SK-N-SH (cell line): ENCODE data around the gene PFN1. TPM values are rescaled to one million over a fixed set of nuclear protein-coding genes. Genes with fewer than 3 reads are reported as not detected.

Experiments used
- CTCF ChIA-PET: fragments of 300-600, 350-600 bp; formaldehyde crosslinking; extraction: SDS; loops from one replicate; lab custom pipeline; 2021; lab: Yijun Ruan, JAX
- POLR2A ChIA-PET: fragments of 350-600 bp; sonication (Branson Sonifier 250); formaldehyde crosslinking; extraction: SDS; loops from one replicate; lab custom pipeline; 2020; ENCODE audit warnings: antibody characterized with exemption, inconsistent platforms; lab: Yijun Ruan, JAX
- DNase-seq: peaks from one replicate; pipeline ENCODE4 v3.0.0; 2012
- H2AFZ ChIP-seq: fragments of 200-600 bp; sonication (generic); 2 replicates; pipeline ENCODE4 v1.8.1; 2016; ENCODE audit warnings: antibody characterized with exemption, mild to moderate bottlenecking, low read depth
- H3F3A ChIP-seq: fragments of 200-600 bp; sonication (generic); replicated peaks from 2 replicates; pipeline ENCODE3; 2016; ENCODE audit warnings: antibody characterized with exemption, mild to moderate bottlenecking; ENCODE audit not compliant: insufficient read depth
- H3K27ac ChIP-seq, 2 experiments: fragments of 200-500 bp in 1 of 2; fragments of 200-600 bp in 1 of 2; sonication (Bioruptor generic) in 1 of 2; sonication (generic), shearing (Covaris generic) in 1 of 2; 2 replicates each; pipeline versions ENCODE4 v1.5.1 to v1.6.1; 2014 to 2016; ENCODE audit warnings: low read depth in 2 of 2, inconsistent platforms in 1 of 2, low read length in 1 of 2, mild to moderate bottlenecking in 1 of 2, mixed read lengths in 1 of 2
- H3K27me3 ChIP-seq: fragments of 200-600 bp; sonication (generic), shearing (Covaris generic); 2 replicates; pipeline ENCODE4 v1.6.1; 2016; ENCODE audit warnings: mixed run types; ENCODE audit not compliant: insufficient read depth
- H3K36me3 ChIP-seq, 2 experiments: fragments of 200-500 bp in 1 of 2; fragments of 200-600 bp in 1 of 2; sonication (Bioruptor generic) in 1 of 2; sonication (generic) in 1 of 2; replicated peaks in 1 of 2; 2 replicates each; pipeline versions ENCODE3 to v1.5.1; 2014 to 2016; ENCODE audit warnings: low read length in 1 of 2, mild to moderate bottlenecking in 1 of 2; ENCODE audit not compliant: insufficient read depth in 2 of 2, control insufficient read depth in 1 of 2
- H3K4me1 ChIP-seq, 2 experiments: fragments of 200-500 bp in 1 of 2; fragments of 200-600 bp in 1 of 2; sonication (Bioruptor generic) in 1 of 2; sonication (generic), shearing (Covaris generic) in 1 of 2; 2 replicates each; pipeline versions ENCODE4 v1.5.1 to v1.6.1; 2014 to 2016; ENCODE audit warnings: low read depth in 1 of 2, low read length in 1 of 2, mixed run types in 1 of 2; ENCODE audit not compliant: insufficient read depth in 2 of 2, control insufficient read depth in 1 of 2
- H3K4me2 ChIP-seq: fragments of 200-600 bp; sonication (generic), shearing (Covaris generic); 2 replicates; pipeline ENCODE4 v1.6.1; 2017; ENCODE audit warnings: mixed run types
- H3K4me3 ChIP-seq, 2 experiments: fragments of 200-500 bp in 1 of 2; fragments of 200-600 bp in 1 of 2; sonication (Bioruptor generic) in 1 of 2; sonication (generic), shearing (Covaris generic) in 1 of 2; 2 replicates each; pipeline versions ENCODE4 v1.5.1 to v1.8.1; 2014 to 2016; ENCODE audit warnings: low read depth in 2 of 2, inconsistent platforms in 1 of 2, low read length in 1 of 2, mild to moderate bottlenecking in 1 of 2, mixed read lengths in 1 of 2, moderate library complexity in 1 of 2
- H3K79me2 ChIP-seq: fragments of 200-600 bp; sonication (generic); 2 replicates; pipeline ENCODE4 v1.8.1; 2017; ENCODE audit warnings: mild to moderate bottlenecking; ENCODE audit not compliant: insufficient read depth
- H3K9ac ChIP-seq: fragments of 200-600 bp; sonication (generic); 2 replicates; pipeline ENCODE4 v1.6.1; 2017; ENCODE audit warnings: mixed run types
- H3K9me2 ChIP-seq: fragments of 200-600 bp; sonication (generic); 2 replicates; pipeline ENCODE4 v1.6.1; 2017; ENCODE audit warnings: mixed run types
- H3K9me3 ChIP-seq: fragments of 200-600 bp; sonication (generic); 2 replicates; pipeline ENCODE4 v1.6.1; 2017; ENCODE audit warnings: mixed run types, mild to moderate bottlenecking, moderate library complexity
- H4K20me1 ChIP-seq: fragments of 200-600 bp; sonication (generic); 2 replicates; pipeline ENCODE4 v1.6.1; 2017; ENCODE audit warnings: mild to moderate bottlenecking, mixed run types; ENCODE audit not compliant: insufficient read depth
- CHD2 ChIP-seq: fragments of 150-350 bp; IDR thresholded peaks from 2 replicates; pipeline ENCODE4 v1.6.1; 2018; ENCODE audit warnings: low read length; ENCODE audit not compliant: partially characterized antibody
- ELF1 ChIP-seq: IDR thresholded peaks from 2 replicates; pipeline ENCODE4 v1.4.0; 2012
- EZH2phosphoT487 ChIP-seq: fragments of 200-600 bp; sonication (generic); IDR thresholded peaks from 2 replicates; pipeline ENCODE4 v1.6.1; 2017; ENCODE audit warnings: low read depth, mixed run types, mild to moderate bottlenecking, antibody characterized with exemption, moderate library complexity, borderline replicate concordance
- FOSL2 ChIP-seq: IDR thresholded peaks from 2 replicates; pipeline ENCODE4 v1.4.0; 2012; ENCODE audit warnings: low read depth, mild to moderate bottlenecking, moderate library complexity, borderline replicate concordance
- FOXM1 ChIP-seq: IDR thresholded peaks from 2 replicates; pipeline ENCODE4 v1.4.0; 2012; ENCODE audit warnings: low read depth, mild to moderate bottlenecking
- JUND ChIP-seq: IDR thresholded peaks from 2 replicates; pipeline ENCODE4 v1.4.0; 2012
- NRF1 ChIP-seq: IDR thresholded peaks from 2 replicates; pipeline ENCODE4 v1.6.1; 2012; ENCODE audit warnings: low read depth, mild to moderate bottlenecking, low read length
- POLR2AphosphoS5 ChIP-seq: IDR thresholded peaks from 2 replicates; pipeline ENCODE4 v1.6.1; 2012; ENCODE audit warnings: low read depth, low read length
- RAD21 ChIP-seq: IDR thresholded peaks from 2 replicates; pipeline ENCODE4 v1.6.1; 2012; ENCODE audit warnings: mild to moderate bottlenecking, low read length
- RCOR1 ChIP-seq: fragments of 150-350 bp; IDR thresholded peaks from 2 replicates; pipeline ENCODE4 v1.6.1; 2017; ENCODE audit warnings: antibody characterized with exemption, low read length
- RFX5 ChIP-seq: IDR thresholded peaks from 2 replicates; pipeline ENCODE4 v1.6.1; 2012; ENCODE audit warnings: mild to moderate bottlenecking, improper control_type of control experiment, low read length
- TCF12 ChIP-seq: IDR thresholded peaks from 2 replicates; pipeline ENCODE4 v1.4.0; 2012
- YY1 ChIP-seq: IDR thresholded peaks from 2 replicates; pipeline ENCODE4 v1.4.0; 2012; ENCODE audit warnings: low read depth, mild to moderate bottlenecking
- WGBS: methylation state at CpG from one replicate; pipeline ENCODE4 v1.1.6; 2017; ENCODE audit warnings: low lambda C conversion rate; 5-methylcytosine and 5-hydroxymethylcytosine counted together
- polyA plus RNA-seq, 3 experiments: library from polyadenylated mRNA; depleted of rRNA; stranded (reverse); fragments of >200 nt; gene quantifications; 2 replicates each; pipeline ENCODE4 v1.2.3, GENCODE V29; 2012
- TF ChIP-seq, protein P1 (sequence below): IDR thresholded peaks from 2 replicates; pipeline ENCODE4 v1.6.1; 2012; ENCODE audit warnings: mild to moderate bottlenecking, low read depth, low read length, moderate library complexity
- TF ChIP-seq, protein P2 (sequence below): fragments of 150-350 bp; IDR thresholded peaks from 2 replicates; pipeline ENCODE4 v1.6.1; 2017; ENCODE audit warnings: antibody characterized with exemption, low read length, low read depth, borderline replicate concordance
- TF ChIP-seq, protein P3 (sequence below): IDR thresholded peaks from 2 replicates; pipeline ENCODE4 v1.4.0; 2012; ENCODE audit warnings: low read depth
- TF ChIP-seq, protein P4 (sequence below): fragments of 200-600 bp; sonication (generic); IDR thresholded peaks from 2 replicates; pipeline ENCODE4 v1.6.1; 2017; ENCODE audit warnings: antibody characterized with exemption, mild to moderate bottlenecking, moderate library complexity
- TF ChIP-seq, protein P5 (sequence below): fragments of 150-350 bp; IDR thresholded peaks from 2 replicates; pipeline ENCODE4 v1.6.1; 2016; ENCODE audit warnings: mild to moderate bottlenecking, low read depth, low read length
- TF ChIP-seq, protein P6 (sequence below): IDR thresholded peaks from 2 replicates; pipeline ENCODE4 v1.4.0; 2012; ENCODE audit warnings: low read depth, borderline replicate concordance

Gene PFN1
- polyA plus RNA-seq, 1 of the 3 experiments (the other 2 are of a cell fraction): 2,484 TPM

DNA sequence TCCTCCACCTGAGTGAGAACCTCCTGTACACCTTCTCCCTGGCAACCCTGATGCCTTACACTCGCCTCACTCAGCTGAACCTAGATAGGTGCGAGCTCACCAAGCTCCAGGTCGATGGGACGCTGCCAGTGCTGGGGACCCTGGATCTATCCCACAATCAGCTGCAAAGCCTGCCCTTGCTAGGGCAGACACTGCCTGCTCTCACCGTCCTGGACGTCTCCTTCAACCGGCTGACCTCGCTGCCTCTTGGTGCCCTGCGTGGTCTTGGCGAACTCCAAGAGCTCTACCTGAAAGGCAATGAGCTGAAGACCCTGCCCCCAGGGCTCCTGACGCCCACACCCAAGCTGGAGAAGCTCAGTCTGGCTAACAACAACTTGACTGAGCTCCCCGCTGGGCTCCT is 15.6 kb downstream of the PFN1 start:
- TF ChIP-seq, protein P1, sequence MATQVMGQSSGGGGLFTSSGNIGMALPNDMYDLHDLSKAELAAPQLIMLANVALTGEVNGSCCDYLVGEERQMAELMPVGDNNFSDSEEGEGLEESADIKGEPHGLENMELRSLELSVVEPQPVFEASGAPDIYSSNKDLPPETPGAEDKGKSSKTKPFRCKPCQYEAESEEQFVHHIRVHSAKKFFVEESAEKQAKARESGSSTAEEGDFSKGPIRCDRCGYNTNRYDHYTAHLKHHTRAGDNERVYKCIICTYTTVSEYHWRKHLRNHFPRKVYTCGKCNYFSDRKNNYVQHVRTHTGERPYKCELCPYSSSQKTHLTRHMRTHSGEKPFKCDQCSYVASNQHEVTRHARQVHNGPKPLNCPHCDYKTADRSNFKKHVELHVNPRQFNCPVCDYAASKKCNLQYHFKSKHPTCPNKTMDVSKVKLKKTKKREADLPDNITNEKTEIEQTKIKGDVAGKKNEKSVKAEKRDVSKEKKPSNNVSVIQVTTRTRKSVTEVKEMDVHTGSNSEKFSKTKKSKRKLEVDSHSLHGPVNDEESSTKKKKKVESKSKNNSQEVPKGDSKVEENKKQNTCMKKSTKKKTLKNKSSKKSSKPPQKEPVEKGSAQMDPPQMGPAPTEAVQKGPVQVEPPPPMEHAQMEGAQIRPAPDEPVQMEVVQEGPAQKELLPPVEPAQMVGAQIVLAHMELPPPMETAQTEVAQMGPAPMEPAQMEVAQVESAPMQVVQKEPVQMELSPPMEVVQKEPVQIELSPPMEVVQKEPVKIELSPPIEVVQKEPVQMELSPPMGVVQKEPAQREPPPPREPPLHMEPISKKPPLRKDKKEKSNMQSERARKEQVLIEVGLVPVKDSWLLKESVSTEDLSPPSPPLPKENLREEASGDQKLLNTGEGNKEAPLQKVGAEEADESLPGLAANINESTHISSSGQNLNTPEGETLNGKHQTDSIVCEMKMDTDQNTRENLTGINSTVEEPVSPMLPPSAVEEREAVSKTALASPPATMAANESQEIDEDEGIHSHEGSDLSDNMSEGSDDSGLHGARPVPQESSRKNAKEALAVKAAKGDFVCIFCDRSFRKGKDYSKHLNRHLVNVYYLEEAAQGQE: no peak
- no peak for TF ChIP-seq POLR2AphosphoS5
- no peak for TF ChIP-seq ELF1
- no peak for TF ChIP-seq FOXM1
- TF ChIP-seq NRF1: no peak
- TF ChIP-seq RAD21: no peak
- Histone ChIP-seq H3F3A (no peaks in the 10 kb centered on the region), H3K9ac (no peak overlapping the region), H3K27me3 (no peaks in the 10 kb centered on the region), H3K4me3 (no peak overlapping the region), H3K4me2 (no peak overlapping the region), H4K20me1 (no peaks in the 10 kb centered on the region), H2AFZ (no peak overlapping the region), H3K27ac (no peak overlapping the region), H3K4me1 (peaks cover 0 to 9% of the 10 kb centered on the region in 2 experiments; a peak in 2 of 4 replicates), H3K79me2 (no peaks in the 10 kb centered on the region), H3K9me3 (no peaks in the 10 kb centered on the region), H3K36me3 (peaks cover 13 to 14% of the 10 kb centered on the region in 2 experiments), H3K9me2 (no peaks in the 10 kb centered on the region)
- DNase-seq: no peak
- WGBS: 94% methylated on average over 8 of the region's 12 CpGs
- ChIA-PET POLR2A (no interaction called here), CTCF (interaction anchor here (1.0 to 1.9 kb wide), 3 partner anchors 24 to 143 kb away, joined by 3 to 6 read pairs (median 3); partner anchors contain the start of gene CAMTA2)

DNA sequence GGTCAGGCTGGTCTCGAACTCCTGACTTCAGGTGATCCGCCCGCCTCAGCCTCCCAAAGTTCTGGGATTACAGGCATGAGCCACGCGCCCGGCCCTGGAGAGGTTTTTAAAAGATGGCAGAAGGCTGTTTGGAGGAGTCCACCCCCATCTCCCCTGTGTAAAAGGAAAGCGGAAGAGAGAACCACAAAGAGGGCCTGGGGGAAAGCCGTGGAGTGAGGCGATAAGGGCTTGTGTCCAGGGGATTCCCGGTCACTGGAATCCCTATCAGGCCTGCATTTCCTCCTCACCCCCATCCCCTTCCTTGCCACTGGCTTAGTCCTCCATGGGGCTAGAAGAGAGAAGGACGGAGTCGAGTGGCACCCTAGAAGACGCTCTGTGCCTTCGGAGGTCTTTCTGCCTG is 16.4 kb downstream of the PFN1 start, which contains the start of gene GP1BA:
Gene GP1BA (plus strand): TSS at position 315 of the 400 bp plus-strand sequence. CDS start 328 bp downstream, outside the sequence.
- no peak for DNase-seq
- H3K9me2 ChIP-seq: no peaks in the 10 kb centered on the region
- TF ChIP-seq, protein P2, sequence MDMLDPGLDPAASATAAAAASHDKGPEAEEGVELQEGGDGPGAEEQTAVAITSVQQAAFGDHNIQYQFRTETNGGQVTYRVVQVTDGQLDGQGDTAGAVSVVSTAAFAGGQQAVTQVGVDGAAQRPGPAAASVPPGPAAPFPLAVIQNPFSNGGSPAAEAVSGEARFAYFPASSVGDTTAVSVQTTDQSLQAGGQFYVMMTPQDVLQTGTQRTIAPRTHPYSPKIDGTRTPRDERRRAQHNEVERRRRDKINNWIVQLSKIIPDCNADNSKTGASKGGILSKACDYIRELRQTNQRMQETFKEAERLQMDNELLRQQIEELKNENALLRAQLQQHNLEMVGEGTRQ: no peak
- TF ChIP-seq, protein P3, sequence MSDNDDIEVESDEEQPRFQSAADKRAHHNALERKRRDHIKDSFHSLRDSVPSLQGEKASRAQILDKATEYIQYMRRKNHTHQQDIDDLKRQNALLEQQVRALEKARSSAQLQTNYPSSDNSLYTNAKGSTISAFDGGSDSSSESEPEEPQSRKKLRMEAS: no peak
- TF ChIP-seq, protein P4, sequence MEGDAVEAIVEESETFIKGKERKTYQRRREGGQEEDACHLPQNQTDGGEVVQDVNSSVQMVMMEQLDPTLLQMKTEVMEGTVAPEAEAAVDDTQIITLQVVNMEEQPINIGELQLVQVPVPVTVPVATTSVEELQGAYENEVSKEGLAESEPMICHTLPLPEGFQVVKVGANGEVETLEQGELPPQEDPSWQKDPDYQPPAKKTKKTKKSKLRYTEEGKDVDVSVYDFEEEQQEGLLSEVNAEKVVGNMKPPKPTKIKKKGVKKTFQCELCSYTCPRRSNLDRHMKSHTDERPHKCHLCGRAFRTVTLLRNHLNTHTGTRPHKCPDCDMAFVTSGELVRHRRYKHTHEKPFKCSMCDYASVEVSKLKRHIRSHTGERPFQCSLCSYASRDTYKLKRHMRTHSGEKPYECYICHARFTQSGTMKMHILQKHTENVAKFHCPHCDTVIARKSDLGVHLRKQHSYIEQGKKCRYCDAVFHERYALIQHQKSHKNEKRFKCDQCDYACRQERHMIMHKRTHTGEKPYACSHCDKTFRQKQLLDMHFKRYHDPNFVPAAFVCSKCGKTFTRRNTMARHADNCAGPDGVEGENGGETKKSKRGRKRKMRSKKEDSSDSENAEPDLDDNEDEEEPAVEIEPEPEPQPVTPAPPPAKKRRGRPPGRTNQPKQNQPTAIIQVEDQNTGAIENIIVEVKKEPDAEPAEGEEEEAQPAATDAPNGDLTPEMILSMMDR: no peak
- no peak for TF ChIP-seq RCOR1
- TF ChIP-seq EZH2phosphoT487: no peak
- TF ChIP-seq YY1: no peak
- no peak for TF ChIP-seq RAD21
- TF ChIP-seq, protein P5, sequence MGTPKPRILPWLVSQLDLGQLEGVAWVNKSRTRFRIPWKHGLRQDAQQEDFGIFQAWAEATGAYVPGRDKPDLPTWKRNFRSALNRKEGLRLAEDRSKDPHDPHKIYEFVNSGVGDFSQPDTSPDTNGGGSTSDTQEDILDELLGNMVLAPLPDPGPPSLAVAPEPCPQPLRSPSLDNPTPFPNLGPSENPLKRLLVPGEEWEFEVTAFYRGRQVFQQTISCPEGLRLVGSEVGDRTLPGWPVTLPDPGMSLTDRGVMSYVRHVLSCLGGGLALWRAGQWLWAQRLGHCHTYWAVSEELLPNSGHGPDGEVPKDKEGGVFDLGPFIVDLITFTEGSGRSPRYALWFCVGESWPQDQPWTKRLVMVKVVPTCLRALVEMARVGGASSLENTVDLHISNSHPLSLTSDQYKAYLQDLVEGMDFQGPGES: no peak
- TF ChIP-seq FOSL2: no peak
- TF ChIP-seq RFX5: no peak
- TF ChIP-seq CHD2: no peak
- TF ChIP-seq JUND: no peak
- no peak for TF ChIP-seq TCF12
- TF ChIP-seq, protein P6, sequence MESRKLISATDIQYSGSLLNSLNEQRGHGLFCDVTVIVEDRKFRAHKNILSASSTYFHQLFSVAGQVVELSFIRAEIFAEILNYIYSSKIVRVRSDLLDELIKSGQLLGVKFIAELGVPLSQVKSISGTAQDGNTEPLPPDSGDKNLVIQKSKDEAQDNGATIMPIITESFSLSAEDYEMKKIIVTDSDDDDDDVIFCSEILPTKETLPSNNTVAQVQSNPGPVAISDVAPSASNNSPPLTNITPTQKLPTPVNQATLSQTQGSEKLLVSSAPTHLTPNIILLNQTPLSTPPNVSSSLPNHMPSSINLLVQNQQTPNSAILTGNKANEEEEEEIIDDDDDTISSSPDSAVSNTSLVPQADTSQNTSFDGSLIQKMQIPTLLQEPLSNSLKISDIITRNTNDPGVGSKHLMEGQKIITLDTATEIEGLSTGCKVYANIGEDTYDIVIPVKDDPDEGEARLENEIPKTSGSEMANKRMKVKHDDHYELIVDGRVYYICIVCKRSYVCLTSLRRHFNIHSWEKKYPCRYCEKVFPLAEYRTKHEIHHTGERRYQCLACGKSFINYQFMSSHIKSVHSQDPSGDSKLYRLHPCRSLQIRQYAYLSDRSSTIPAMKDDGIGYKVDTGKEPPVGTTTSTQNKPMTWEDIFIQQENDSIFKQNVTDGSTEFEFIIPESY: no peak
- no peak within 1 kb of the TSS for H3K9ac ChIP-seq
- peaks cover 6% of the 10 kb centered on the region in 2 experiments for H3K36me3 ChIP-seq
- no peaks in the 10 kb centered on the region for H3K27me3 ChIP-seq
- no peaks in the 10 kb centered on the region for H3F3A ChIP-seq
- H2AFZ ChIP-seq: no peak within 1 kb of the TSS
- no peaks in the 10 kb centered on the region for H4K20me1 ChIP-seq
- H3K4me3 ChIP-seq: no peak within 1 kb of the TSS
- 88% methylated on average over 14 of the region's 14 CpGs for WGBS
- no peak within 1 kb of the TSS for H3K27ac ChIP-seq
- ChIA-PET CTCF (interaction anchor here (1.6 to 1.9 kb wide), 2 partner anchors 55 to 142 kb away, joined by 3 to 6 read pairs; partner anchors contain the start of gene CAMTA2), POLR2A (no interaction called here)
- no peaks in the 10 kb centered on the region for H3K9me3 ChIP-seq
- peaks cover 0 to 9% of the 10 kb centered on the region in 2 experiments; a peak in 2 of 4 replicates for H3K4me1 ChIP-seq
- H3K79me2 ChIP-seq: no peaks in the 10 kb centered on the region
- no peak within 1 kb of the TSS for H3K4me2 ChIP-seq
